HG03354 (cell line): ENCODE measurements around the gene EEF1B2.

ENCODE experiments used
- ATAC-seq: cut with Tn5 transposase; IDR thresholded peaks from one replicate; pipeline ENCODE4 v1.9.1; 2021; ENCODE audit warnings: mild to moderate bottlenecking; ENCODE audit not compliant: unreplicated experiment, poor library complexity, severe bottlenecking

The EEF1B2 gene

GRCh38 chr2:206211657-206212255 is 52.1 kb downstream of the EEF1B2 start:
- ATAC-seq: no peak
